CD4-positive, alpha-beta T cell treated with Interferon gamma for 1 hour (primary cell): ENCODE results near the gene DNAJB11.

Source experiments
- DNase-seq: peaks from one replicate; pipeline ENCODE4 v3.0.0-alpha.2; 2020

Gene DNAJB11

DNA sequence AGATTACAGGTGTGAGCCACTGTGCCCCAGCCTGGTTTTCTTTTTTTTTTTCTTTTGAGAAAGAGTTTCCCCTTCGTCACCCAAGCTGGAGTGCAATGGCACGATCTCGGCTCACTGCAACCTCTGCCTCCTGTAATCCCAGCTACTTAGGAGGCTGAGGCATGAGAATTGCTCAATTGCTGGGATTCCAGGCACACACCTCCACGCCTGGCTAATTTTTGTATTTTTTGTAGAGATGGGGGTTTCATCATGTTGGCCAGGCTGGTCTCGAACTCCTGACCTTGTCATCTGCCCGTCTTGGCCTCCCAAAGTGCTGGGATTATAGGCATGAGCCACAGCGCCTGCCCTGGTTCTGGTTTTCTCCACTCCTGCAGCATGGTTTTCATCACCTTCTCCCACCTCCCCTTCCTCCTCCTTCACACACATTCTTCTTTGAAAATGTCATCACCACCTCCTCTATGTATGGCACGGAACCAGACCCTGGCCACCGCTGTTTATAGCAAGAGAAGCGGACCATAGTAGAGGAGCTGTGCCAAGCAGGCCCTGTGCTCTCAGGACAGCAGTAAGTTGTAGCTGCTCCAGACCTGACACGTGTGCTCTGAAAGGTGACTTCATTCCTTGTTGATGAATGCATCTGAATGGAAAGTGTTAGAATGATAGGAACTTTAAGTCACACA lies 27.7 kb downstream of the DNAJB11 start:
- DNase-seq: no peak

DNA sequence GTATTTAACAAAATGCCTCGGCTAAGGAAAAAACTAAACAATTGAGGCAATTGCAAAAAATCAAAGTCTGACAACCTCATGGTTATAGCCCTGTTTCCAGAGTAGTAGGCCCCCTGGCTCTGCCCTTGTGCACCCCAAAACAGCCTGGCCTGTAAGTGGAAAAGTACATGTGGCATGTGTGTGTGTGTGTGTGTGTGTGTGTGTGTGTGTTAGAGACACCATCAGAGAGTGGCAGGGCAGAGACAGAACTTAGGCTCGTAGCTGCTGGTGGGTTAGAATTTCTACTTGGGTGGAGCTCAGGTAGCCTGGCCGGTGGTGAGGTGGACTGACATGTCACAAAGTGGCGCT lies 28.2 kb downstream of the DNAJB11 start:
- no peak for DNase-seq

GRCh38 chr3:186599142-186599784 lies 28.7 kb downstream of the DNAJB11 start:
- DNase-seq: no peak

- DNase-seq: no peak
These were observed 29.3 kb downstream of the DNAJB11 start for GRCh38 chr3:186599785-186600166.

- no peak for DNase-seq
These were observed 30.4 kb downstream of the DNAJB11 start for GRCh38 chr3:186600896-186601295.

- no peak for DNase-seq
These were observed 32.6 kb downstream of the DNAJB11 start for GRCh38 chr3:186603159-186603558.

DNA sequence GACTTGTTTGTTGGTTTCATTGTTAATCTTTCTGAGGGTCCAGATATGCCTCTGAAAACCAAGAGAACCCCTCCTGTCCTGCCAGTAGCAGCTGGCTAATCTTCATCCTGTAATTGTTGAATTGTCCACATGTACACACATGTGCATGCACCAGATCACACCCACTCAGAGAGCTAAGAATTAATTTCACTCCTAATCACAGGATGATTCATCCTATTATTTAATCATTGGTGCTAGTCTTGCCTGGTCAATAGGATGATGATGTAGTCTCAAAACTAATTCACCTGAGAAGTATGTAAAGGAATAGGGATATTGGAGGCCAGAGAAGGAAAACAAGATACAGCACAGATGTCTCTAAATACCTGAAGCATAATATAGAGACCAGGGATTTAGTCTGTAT lies 34.6 kb downstream of the DNAJB11 start:
- DNase-seq: no peak

DNA sequence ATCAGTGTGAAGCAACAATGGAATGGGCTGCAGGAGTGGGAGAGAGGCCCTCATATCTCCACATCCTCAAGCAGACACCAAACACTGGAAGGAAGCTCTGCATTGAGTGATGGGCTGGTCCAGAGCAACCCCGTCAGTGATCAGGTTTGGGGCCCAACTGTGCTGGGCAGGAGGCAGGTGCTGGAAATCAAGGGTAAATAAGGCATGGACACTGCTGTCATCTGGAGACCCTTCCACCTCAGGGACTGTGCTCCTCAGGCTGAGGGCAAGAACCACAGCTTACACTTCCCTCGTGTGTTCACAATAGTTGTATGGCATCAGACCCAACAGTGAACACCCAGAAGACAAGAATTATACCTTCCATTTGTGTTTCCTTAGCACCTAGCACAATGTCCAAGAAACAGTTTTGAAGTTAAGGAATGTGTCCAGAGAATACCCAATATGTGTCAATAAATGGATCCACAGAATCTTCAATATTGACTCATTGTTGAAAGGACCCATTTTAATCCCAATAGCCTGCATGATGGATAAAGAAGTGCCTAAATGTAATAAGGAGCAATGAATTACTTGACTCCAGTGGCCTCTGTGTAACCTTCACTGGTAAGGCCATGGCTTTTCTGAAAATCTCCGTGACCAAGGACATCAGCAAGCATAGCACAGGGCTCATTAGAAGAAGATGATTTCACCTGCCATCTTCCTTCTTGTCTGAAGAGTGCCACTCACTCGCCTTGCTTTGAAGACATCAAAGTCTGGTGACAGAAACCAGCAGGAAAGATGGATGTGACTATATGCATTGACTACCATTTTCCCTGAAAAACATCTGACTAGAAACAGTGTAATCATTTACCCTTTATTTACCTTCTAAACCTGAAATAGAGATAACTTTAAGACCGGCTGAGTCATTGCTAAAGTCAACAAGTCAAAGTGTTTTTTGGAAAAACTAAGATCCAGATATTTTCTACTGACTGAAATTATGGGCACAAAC lies 35.3 kb downstream of the DNAJB11 start:
- DNase-seq: no peak

GRCh38 chr3:186608624-186609215 lies 38.2 kb downstream of the DNAJB11 start:
- DNase-seq: no peak

- DNase-seq: no peak
These were observed 38.8 kb downstream of the DNAJB11 start for GRCh38 chr3:186609247-186609868.

GRCh38 chr3:186612065-186612464 lies 41.5 kb downstream of the DNAJB11 start:
- DNase-seq: no peak

- no peak for DNase-seq
These were observed 42.5 kb downstream of the DNAJB11 start, which contains the start of gene AHSG for GRCh38 chr3:186612721-186613636. AHSG (plus strand) TSS chr3:186613060; CDS start chr3:186613142, 82 bp downstream.

DNA sequence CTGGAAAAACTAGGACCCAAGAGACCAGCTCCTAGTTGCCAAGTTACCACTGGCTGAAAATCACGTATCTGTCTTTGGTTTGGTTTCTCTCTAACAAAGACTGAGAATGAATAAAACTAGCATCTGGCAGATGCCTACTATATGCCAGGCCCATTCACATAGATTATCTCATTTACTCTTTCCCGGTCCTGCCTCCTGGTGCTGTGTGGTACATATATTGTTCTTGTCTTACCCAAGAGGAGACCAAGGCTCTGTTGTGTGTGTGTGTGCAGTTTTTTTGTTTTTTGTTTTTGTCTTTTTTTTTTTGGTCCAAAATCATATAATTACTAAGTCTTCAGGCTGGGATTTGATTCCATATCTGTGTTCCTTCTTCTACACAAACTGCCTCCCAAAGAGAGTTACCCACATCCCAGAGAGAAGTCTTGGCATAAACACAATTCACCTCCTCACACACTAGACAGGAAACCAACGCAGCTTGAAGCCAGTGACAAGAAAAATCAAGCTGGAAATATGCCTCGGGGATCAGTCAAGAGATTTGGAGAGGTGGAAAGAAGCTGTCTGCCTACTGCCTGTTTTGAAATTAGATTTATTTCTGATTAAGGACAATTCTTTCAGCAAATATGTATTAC lies 43.2 kb downstream of the DNAJB11 start:
- no peak for DNase-seq

DNA sequence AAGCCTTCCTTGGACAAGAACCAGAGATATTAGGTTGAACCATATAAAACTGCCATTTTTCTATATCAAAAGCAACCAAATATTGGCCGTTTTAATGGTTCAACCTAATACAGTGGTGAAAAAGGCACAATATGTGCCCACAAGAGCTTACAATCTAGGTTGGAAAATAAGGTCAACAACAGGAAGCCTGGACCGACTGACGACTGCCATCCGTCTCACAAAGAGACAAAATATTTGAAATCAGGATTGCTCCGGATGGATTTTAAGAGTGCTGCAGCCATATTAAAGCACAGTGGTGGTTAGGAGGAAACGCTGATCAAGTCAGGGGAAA lies 43.7 kb downstream of the DNAJB11 start:
- DNase-seq: no peak

- peak; percentile 58 for DNase-seq
These were observed 44.3 kb downstream of the DNAJB11 start for GRCh38 chr3:186614597-186615483.

- no peak for DNase-seq
These were observed 45.7 kb downstream of the DNAJB11 start for GRCh38 chr3:186616299-186616617.

DNA sequence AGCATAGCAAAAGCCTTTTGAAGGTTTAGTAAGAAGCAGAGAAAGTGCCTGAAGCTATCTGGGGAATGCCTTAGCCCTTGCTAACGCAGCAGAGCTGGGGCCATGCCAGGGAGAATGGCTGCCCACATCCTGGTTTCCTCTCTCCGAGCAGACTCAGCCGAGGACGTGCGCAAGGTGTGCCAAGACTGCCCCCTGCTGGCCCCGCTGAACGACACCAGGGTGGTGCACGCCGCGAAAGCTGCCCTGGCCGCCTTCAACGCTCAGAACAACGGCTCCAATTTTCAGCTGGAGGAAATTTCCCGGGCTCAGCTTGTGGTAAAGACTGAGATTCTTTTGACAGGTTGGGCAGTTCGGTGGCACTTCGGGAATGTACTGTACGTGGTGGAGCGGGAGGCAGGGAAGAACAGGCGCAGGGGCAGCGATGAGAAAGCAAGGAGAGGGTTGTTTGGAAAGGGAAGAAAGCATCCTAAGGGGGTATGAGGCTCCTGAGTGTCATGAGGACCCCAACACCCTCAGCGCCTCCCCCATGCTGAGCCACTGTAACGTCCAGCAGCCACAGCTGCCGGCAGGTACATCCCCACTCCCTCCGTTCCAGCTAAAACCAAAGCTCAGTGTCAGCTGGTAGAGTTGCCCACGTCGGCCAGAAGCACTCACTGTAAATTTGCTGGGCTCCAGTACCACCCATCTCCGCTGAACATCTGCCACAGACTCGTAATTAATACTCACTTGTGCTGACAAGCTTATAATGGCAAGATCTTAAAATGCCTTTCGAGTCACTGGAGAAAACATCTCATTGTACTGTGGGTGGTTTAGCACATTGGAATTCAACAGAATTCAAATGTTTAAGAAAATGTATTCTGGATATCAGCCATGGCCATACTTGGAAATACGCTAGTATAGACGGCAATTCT lies 46.8 kb downstream of the DNAJB11 start:
- peak; percentile 81 for DNase-seq

DNA sequence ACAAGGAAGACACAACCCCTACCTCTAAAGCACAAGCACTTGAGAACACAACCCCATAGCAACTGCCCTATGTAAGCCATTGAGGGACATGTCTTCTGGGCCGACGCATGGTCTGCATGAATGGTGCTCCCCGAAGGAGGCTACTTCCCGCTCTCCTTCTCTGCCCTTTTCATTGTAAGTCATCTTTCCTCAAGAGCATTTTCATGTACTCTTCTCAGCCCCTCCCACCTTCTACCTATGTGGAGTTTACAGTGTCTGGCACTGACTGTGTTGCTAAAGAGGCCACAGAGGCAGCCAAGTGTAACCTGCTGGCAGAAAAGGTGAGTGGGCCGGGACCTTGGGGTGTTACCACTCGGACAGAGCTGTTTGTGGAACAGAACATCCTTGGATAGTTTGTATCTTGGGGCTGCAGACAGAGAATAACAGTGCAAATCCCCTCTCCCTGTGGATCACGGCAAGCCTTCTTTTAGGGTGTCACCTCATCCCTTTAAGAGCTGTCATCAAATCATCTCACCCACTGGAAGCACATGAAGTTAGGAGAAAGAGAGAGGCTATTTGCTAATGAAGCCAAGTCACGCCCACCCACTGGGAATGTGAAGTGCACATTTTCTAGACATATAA lies 47.9 kb downstream of the DNAJB11 start:
- no peak for DNase-seq

GRCh38 chr3:186619787-186620212 lies 49.3 kb downstream of the DNAJB11 start:
- no peak for DNase-seq
